Measurements from ENCODE around the gene PLCH2. TPM values are rescaled to one million over a fixed set of nuclear protein-coding genes. Genes with fewer than 3 reads are reported as not detected.

Gene PLCH2
- total and polyA plus RNA-seq, 2 donors (not counting 3 experiments of a cell fraction or from before 2014, with no cell fraction given) = 0.19 to 0.31 TPM

- no peaks in the 10 kb centered on the region for H4K20me1 ChIP-seq (replicated peaks; ENCODE audit: control insufficient read depth, extremely low read depth, insufficient read depth, low read length)
- no TSS peak for BruUV-seq (replicated peaks)
- H3K9me1 ChIP-seq (replicated peaks; ENCODE audit: control insufficient read depth, extremely low read depth, insufficient read depth, low read length) = no peaks in the 10 kb centered on the region
- H3K27ac ChIP-seq (ENCODE audit: insufficient read depth, low read depth, low read length) = no peak overlapping the region
- ChIA-PET CTCF (interaction anchor here (0.8 to 1.5 kb wide), 3 partner anchors 101 to 978 kb away, joined by 4 read pairs; no protein-coding TSS in a partner anchor), POLR2A (no interaction called here)
- H3K4me1 ChIP-seq (ENCODE audit: control insufficient read depth, extremely low read depth, insufficient read depth, low read length) = peaks cover 14% of the 10 kb centered on the region
- H3K27me3 ChIP-seq (ENCODE audit: control insufficient read depth in 2 of 2, insufficient read depth in 2 of 2, low read length in 2 of 2) = peaks cover 6 to 13% of the 10 kb centered on the region in 2 experiments
- no peak overlapping the region for H3K4me2 ChIP-seq (ENCODE audit: insufficient read depth, low read length)
- no peak overlapping the region for H3K4me3 ChIP-seq (replicated peaks in 1 of 3; ENCODE audit: insufficient read depth in 1 of 3, low read depth in 1 of 3, low read length in 3 of 3)
- TF ChIP-seq POLR2AphosphoS5 (IDR thresholded peaks at IDR 0.05; ENCODE audit: insufficient read depth, low read depth, low read length) (no peak), POLR2A (IDR thresholded peaks at IDR 0.05; ENCODE audit: low read depth, low read length) (no peak)
- no peak overlapping the region for H2AFZ ChIP-seq (ENCODE audit: low read depth, low read length)
- intact Hi-C loops (cut with micrococcal nuclease) = no loop called here
- no peak for FAIRE-seq
- no peaks in the 10 kb centered on the region for H3K36me3 ChIP-seq (ENCODE audit: control insufficient read depth in 2 of 2, extremely low read depth in 1 of 2, insufficient read depth in 2 of 2, low read length in 2 of 2)
- no peaks in the 10 kb centered on the region for H3K9me3 ChIP-seq (replicated peaks; ENCODE audit: control insufficient read depth, insufficient read depth, low read length)
- no peaks in the 10 kb centered on the region for H3K79me2 ChIP-seq (ENCODE audit: control insufficient read depth, insufficient read depth, low read length)
- H3K9ac ChIP-seq (replicated peaks; ENCODE audit: extremely low read depth, insufficient read depth, low read length) = no peak overlapping the region
- no peak for DNase-seq (ENCODE audit: low read depth, low spot score)
- dilution Hi-C loops (cut with MboI; ENCODE audit: extremely low pct_ligation_motif_present, low sequenced_read_pairs) = no loop called here
Measured at GRCh38 chr1:2446394-2446793, 29.7 kb upstream of the PLCH2 start.

- dilution Hi-C loops (cut with MboI; ENCODE audit: extremely low pct_ligation_motif_present, low sequenced_read_pairs) (no loop called here), intact Hi-C loops (cut with micrococcal nuclease) (no loop called here)
- no peak for DNase-seq (ENCODE audit: low read depth, low spot score)
- BruUV-seq (replicated peaks) = no TSS peak
- H3K4me2 ChIP-seq (ENCODE audit: insufficient read depth, low read length) = no peak overlapping the region
- no peaks in the 10 kb centered on the region for H4K20me1 ChIP-seq (replicated peaks; ENCODE audit: control insufficient read depth, extremely low read depth, insufficient read depth, low read length)
- no peaks in the 10 kb centered on the region for H3K9me3 ChIP-seq (replicated peaks; ENCODE audit: control insufficient read depth, insufficient read depth, low read length)
- H3K4me3 ChIP-seq (replicated peaks in 1 of 3; ENCODE audit: insufficient read depth in 1 of 3, low read depth in 1 of 3, low read length in 3 of 3) = no peak overlapping the region
- H3K79me2 ChIP-seq (ENCODE audit: control insufficient read depth, insufficient read depth, low read length) = no peaks in the 10 kb centered on the region
- no peak for TF ChIP-seq POLR2AphosphoS5 (IDR thresholded peaks at IDR 0.05; ENCODE audit: insufficient read depth, low read depth, low read length)
- no peak for TF ChIP-seq POLR2A (IDR thresholded peaks at IDR 0.05; ENCODE audit: low read depth, low read length)
- TF ChIP-seq EZH2 (IDR thresholded peaks at IDR 0.05; ENCODE audit: borderline replicate concordance, low read depth, low read length, severe bottlenecking) = no peak
- TF ChIP-seq GATA2 (IDR thresholded peaks at IDR 0.05; ENCODE audit: insufficient read depth, insufficient read length, low read depth, low read length) = no peak
- no peak for TF ChIP-seq MYC (IDR thresholded peaks at IDR 0.05; ENCODE audit: low read depth, low read length)
- TF ChIP-seq CTCF (IDR thresholded peaks at IDR 0.05; ENCODE audit: extremely low read depth in 1 of 2, insufficient read depth in 1 of 2, low read depth in 1 of 2, low read length in 2 of 2) = no peak
- no peak for TF ChIP-seq JUN (IDR thresholded peaks at IDR 0.05; ENCODE audit: borderline replicate concordance, insufficient read depth, insufficient read length, low read depth)
- no peak for TF ChIP-seq MAX (IDR thresholded peaks at IDR 0.05; ENCODE audit: insufficient read depth, insufficient read length)
- TF ChIP-seq FOS (IDR thresholded peaks at IDR 0.05; ENCODE audit: borderline replicate concordance, insufficient read depth, low read length) = no peak
- H2AFZ ChIP-seq (ENCODE audit: low read depth, low read length) = no peak overlapping the region
- ChIA-PET POLR2A (no interaction called here), CTCF (interaction anchor here (1.4 to 1.5 kb wide), 2 partner anchors 102 to 978 kb away, joined by 4 read pairs; no protein-coding TSS in a partner anchor)
- peaks cover 6 to 13% of the 10 kb centered on the region in 2 experiments for H3K27me3 ChIP-seq (ENCODE audit: control insufficient read depth in 2 of 2, insufficient read depth in 2 of 2, low read length in 2 of 2)
- no peak overlapping the region for H3K27ac ChIP-seq (ENCODE audit: insufficient read depth, low read depth, low read length)
- FAIRE-seq = no peak
- H3K9ac ChIP-seq (replicated peaks; ENCODE audit: extremely low read depth, insufficient read depth, low read length) = no peak overlapping the region
- H3K9me1 ChIP-seq (replicated peaks; ENCODE audit: control insufficient read depth, extremely low read depth, insufficient read depth, low read length) = no peaks in the 10 kb centered on the region
- no peaks in the 10 kb centered on the region for H3K36me3 ChIP-seq (ENCODE audit: control insufficient read depth in 2 of 2, extremely low read depth in 1 of 2, insufficient read depth in 2 of 2, low read length in 2 of 2)
- peaks cover 16% of the 10 kb centered on the region for H3K4me1 ChIP-seq (ENCODE audit: control insufficient read depth, extremely low read depth, insufficient read depth, low read length)
Measured at GRCh38 chr1:2446861-2447260, 29.2 kb upstream of the PLCH2 start.

All from endothelial cell of umbilical vein (primary cell).